DOHH2 (cell line): ENCODE results near the gene CHN2.

Source experiments
- H3F3A ChIP-seq: fragments of 200-600 bp; sonication (generic), shearing (Covaris generic); 2 replicates; pipeline ENCODE4 v1.6.0; 2016; ENCODE audit warnings: antibody characterized with exemption, mild to moderate bottlenecking; ENCODE audit not compliant: control insufficient read depth, insufficient read depth
- H3K27ac ChIP-seq: fragments of 200-600 bp; sonication (generic); 2 replicates; pipeline ENCODE4 v1.5.1; 2014; ENCODE audit warnings: low read depth, mild to moderate bottlenecking, low read length, moderate library complexity
- H3K27me3 ChIP-seq: fragments of 200-600 bp; sonication (generic); 2 replicates; pipeline ENCODE4 v1.6.1; 2014; ENCODE audit warnings: mild to moderate bottlenecking, low read length, mixed read lengths; ENCODE audit not compliant: control insufficient read depth
- H3K36me3 ChIP-seq: fragments of 200-600 bp; sonication (generic); 2 replicates; pipeline ENCODE4 v1.6.1; 2014; ENCODE audit warnings: mild to moderate bottlenecking, low read length, moderate library complexity, mixed read lengths; ENCODE audit not compliant: control insufficient read depth
- H3K4me1 ChIP-seq: fragments of 200-600 bp; sonication (generic); 2 replicates; pipeline ENCODE4 v1.6.1; 2014; ENCODE audit warnings: mild to moderate bottlenecking, low read length, mixed read lengths; ENCODE audit not compliant: control insufficient read depth
- H3K4me2 ChIP-seq: fragments of 200-600 bp; sonication (generic); 2 replicates; pipeline ENCODE4 v1.6.0; 2014; ENCODE audit warnings: mild to moderate bottlenecking, low read length, moderate library complexity
- H3K4me3 ChIP-seq: fragments of 200-600 bp; sonication (generic); 2 replicates; pipeline ENCODE4 v1.5.1; 2014; ENCODE audit warnings: mild to moderate bottlenecking, low read length, mixed read lengths
- H3K79me2 ChIP-seq: fragments of 200-600 bp; sonication (generic); 2 replicates; pipeline ENCODE4 v1.6.1; 2014; ENCODE audit warnings: mild to moderate bottlenecking, low read length, mixed read lengths; ENCODE audit not compliant: control insufficient read depth
- H3K9me2 ChIP-seq: fragments of 200-600 bp; sonication (generic); replicated peaks from 2 replicates; pipeline ENCODE4 v1.6.1; 2014; ENCODE audit warnings: mild to moderate bottlenecking, low read length, mixed read lengths; ENCODE audit not compliant: control insufficient read depth
- H3K9me3 ChIP-seq: fragments of 200-600 bp; sonication (generic); 2 replicates; pipeline ENCODE4 v1.6.1; 2014; ENCODE audit warnings: antibody characterized with exemption, low read length, mixed read lengths; ENCODE audit not compliant: control insufficient read depth, insufficient read depth
- H4K20me1 ChIP-seq: fragments of 200-600 bp; sonication (generic); 2 replicates; pipeline ENCODE4 v1.6.0; 2014; ENCODE audit warnings: low read depth, mild to moderate bottlenecking, antibody characterized with exemption, low read length, moderate library complexity; ENCODE audit not compliant: control insufficient read depth, insufficient read depth
- EZH2phosphoT487 ChIP-seq: fragments of 200-600 bp; sonication (generic); IDR thresholded peaks from 2 replicates; pipeline ENCODE4 v1.6.1; 2017; ENCODE audit warnings: borderline replicate concordance, mild to moderate bottlenecking, antibody characterized with exemption, low read length, moderate library complexity, mixed read lengths
- TF ChIP-seq, protein P1 (sequence below): fragments of 200-600 bp; sonication (generic); IDR thresholded peaks from one replicate; pipeline ENCODE4 v1.5.1; 2014; ENCODE audit warnings: antibody characterized with exemption, mild to moderate bottlenecking, low read depth, low read length; ENCODE audit not compliant: poor library complexity, severe bottlenecking

CHN2 gene

GRCh38 chr7:29494350-29494749 lies 299.8 kb downstream of the CHN2 start:
- Histone ChIP-seq H3K36me3 (no peaks in the 10 kb centered on the region), H4K20me1 (no peaks in the 10 kb centered on the region), H3K9me2 (no peaks in the 10 kb centered on the region), H3F3A (no peaks in the 10 kb centered on the region), H3K4me2 (no peak overlapping the region), H3K9me3 (no peaks in the 10 kb centered on the region), H3K4me1 (no peaks in the 10 kb centered on the region), H3K27me3 (peaks cover 2% of the 10 kb centered on the region; the same call in 1 of the 2 replicates), H3K27ac (no peak overlapping the region), H3K4me3 (no peak overlapping the region), H3K79me2 (no peaks in the 10 kb centered on the region)
- TF ChIP-seq EZH2phosphoT487, result no peak
- TF ChIP-seq, protein P1, sequence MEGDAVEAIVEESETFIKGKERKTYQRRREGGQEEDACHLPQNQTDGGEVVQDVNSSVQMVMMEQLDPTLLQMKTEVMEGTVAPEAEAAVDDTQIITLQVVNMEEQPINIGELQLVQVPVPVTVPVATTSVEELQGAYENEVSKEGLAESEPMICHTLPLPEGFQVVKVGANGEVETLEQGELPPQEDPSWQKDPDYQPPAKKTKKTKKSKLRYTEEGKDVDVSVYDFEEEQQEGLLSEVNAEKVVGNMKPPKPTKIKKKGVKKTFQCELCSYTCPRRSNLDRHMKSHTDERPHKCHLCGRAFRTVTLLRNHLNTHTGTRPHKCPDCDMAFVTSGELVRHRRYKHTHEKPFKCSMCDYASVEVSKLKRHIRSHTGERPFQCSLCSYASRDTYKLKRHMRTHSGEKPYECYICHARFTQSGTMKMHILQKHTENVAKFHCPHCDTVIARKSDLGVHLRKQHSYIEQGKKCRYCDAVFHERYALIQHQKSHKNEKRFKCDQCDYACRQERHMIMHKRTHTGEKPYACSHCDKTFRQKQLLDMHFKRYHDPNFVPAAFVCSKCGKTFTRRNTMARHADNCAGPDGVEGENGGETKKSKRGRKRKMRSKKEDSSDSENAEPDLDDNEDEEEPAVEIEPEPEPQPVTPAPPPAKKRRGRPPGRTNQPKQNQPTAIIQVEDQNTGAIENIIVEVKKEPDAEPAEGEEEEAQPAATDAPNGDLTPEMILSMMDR, result no peak

GRCh38 chr7:29495653-29496052 lies 301.1 kb downstream of the CHN2 start:
- TF ChIP-seq EZH2phosphoT487, result no peak
- TF ChIP-seq, protein P1, result no peak
- Histone ChIP-seq H3K4me2 (no peak overlapping the region), H4K20me1 (no peaks in the 10 kb centered on the region), H3K9me2 (no peaks in the 10 kb centered on the region), H3K27me3 (peaks cover 2% of the 10 kb centered on the region; the same call in 1 of the 2 replicates), H3F3A (no peaks in the 10 kb centered on the region), H3K27ac (no peak overlapping the region), H3K9me3 (no peaks in the 10 kb centered on the region), H3K36me3 (no peaks in the 10 kb centered on the region), H3K4me1 (no peaks in the 10 kb centered on the region), H3K4me3 (no peak overlapping the region), H3K79me2 (no peaks in the 10 kb centered on the region)

DNA sequence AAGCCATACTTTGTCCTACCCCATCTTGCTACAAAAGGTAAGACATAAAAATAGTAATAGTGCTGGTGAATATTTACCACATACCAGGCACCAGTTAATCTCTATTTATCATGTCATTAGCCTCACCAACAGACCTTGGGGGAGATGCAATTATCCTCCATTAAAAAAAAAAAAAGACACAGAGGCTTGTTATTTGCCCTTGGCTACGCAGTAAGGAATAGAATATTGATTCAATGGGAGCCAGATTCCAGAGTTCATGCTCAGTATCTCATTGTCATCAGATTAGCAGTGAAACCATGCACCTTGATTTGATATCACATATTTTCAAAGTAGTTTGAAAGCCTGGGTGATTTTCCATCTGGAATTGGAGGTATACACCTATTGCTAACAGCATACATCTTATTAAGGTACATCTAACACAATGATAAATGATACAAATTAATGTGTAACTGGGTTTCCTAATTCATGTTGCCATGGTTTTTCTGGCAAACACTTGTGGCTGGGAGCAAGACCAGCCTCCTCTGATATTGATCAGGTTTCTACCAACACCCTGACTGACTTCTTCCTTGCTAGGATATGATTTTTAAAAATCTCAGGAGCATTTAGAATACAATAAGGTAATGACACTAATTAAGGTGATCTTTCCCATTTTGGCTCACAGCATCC lies 301.9 kb downstream of the CHN2 start:
- TF ChIP-seq, protein P1, result no peak
- no peak for TF ChIP-seq EZH2phosphoT487
- Histone ChIP-seq H3K79me2 (no peaks in the 10 kb centered on the region), H4K20me1 (no peaks in the 10 kb centered on the region), H3K27ac (no peak overlapping the region), H3K4me2 (no peak overlapping the region), H3K9me2 (no peaks in the 10 kb centered on the region), H3F3A (no peaks in the 10 kb centered on the region), H3K4me1 (no peaks in the 10 kb centered on the region), H3K4me3 (no peak overlapping the region), H3K27me3 (peaks cover 2% of the 10 kb centered on the region; the same call in 1 of the 2 replicates), H3K9me3 (no peaks in the 10 kb centered on the region), H3K36me3 (no peaks in the 10 kb centered on the region)
